Sigmoid colon (tissue), 7 donors: Measurements from ENCODE around the gene MR1. TPM values are rescaled to one million over a fixed set of nuclear protein-coding genes. Genes with fewer than 3 reads are reported as not detected.
A peak's percentile ranks its signal among the peaks of the same experiment; 100 is the strongest.

Source experiments
- DNase-seq: peaks from one replicate; pipeline ENCODE4 v3.0.0-alpha.2; 2019
- H3K27ac ChIP-seq, 4 donors: fragments of 200-600 bp; sonication (generic); one replicate each; pipeline ENCODE4 v1.5.1; 2016 to 2019; ENCODE audit warnings: mild to moderate bottlenecking in 1 of 4
- H3K27me3 ChIP-seq, 3 donors: fragments of 200-600 bp; sonication (generic); one replicate each; pipeline ENCODE4 v1.5.1; 2019; ENCODE audit warnings: mild to moderate bottlenecking in 1 of 3
- H3K36me3 ChIP-seq, 4 donors: fragments of 200-600 bp; sonication (generic); one replicate each; pipeline ENCODE4 v1.5.1; 2016 to 2019
- H3K4me1 ChIP-seq, 4 donors: fragments of 200-600 bp; sonication (generic); one replicate each; pipeline ENCODE4 v1.5.1; 2017 to 2019
- H3K4me3 ChIP-seq, 4 donors: fragments of 200-600 bp; sonication (generic); one replicate each; pipeline ENCODE4 v1.5.1; 2017 to 2019; ENCODE audit warnings: mild to moderate bottlenecking in 2 of 4, moderate library complexity in 1 of 4
- H3K9me3 ChIP-seq, 4 donors: fragments of 200-600 bp in 3 of 4; sonication (generic) in 3 of 4; one replicate each; pipeline versions ENCODE4 v1.5.1 to v1.6.1; 2013 to 2019
- EP300 ChIP-seq, 4 donors: sonication (generic); formaldehyde crosslinking; IDR thresholded peaks; one replicate each; pipeline ENCODE4 v1.6.1; 2017; ENCODE audit warnings: antibody characterized with exemption in 4 of 4
- POLR2A ChIP-seq, 2 donors: fragments of 450-650 bp; IDR thresholded peaks; one replicate each; pipeline ENCODE4 v1.6.1; 2016; ENCODE audit warnings: antibody characterized with exemption in 2 of 2, mild to moderate bottlenecking in 2 of 2, moderate library complexity in 2 of 2
- POLR2AphosphoS5 ChIP-seq, 4 donors: sonication (generic); formaldehyde crosslinking; IDR thresholded peaks; one replicate each; pipeline ENCODE4 v1.6.1; 2017; ENCODE audit warnings: antibody characterized with exemption in 4 of 4
- WGBS, 2 donors: extraction: QIAGEN DNeasy Blood & Tissue Kit; methylation state at CpG; one replicate each; pipeline ENCODE4 v1.1.7; 2013; 5-methylcytosine and 5-hydroxymethylcytosine counted together
- intact Hi-C: fragments of 100-400 bp; cut with DNase I; formaldehyde crosslinking; loops from one replicate; pipeline ENCODE4 v1.15.1; 2023
- polyA plus RNA-seq, 3 donors: library from polyadenylated mRNA; stranded (reverse); fragments of 200-250 nt; gene quantifications; one replicate each; pipeline ENCODE4 v1.2.3, GENCODE V29; 2013
- total RNA-seq, 4 donors: library from RNA; depleted of rRNA; stranded (reverse); fragments of >200 nt; gene quantifications; one replicate each; pipeline ENCODE4 v1.1.0, GENCODE V29; 2016
- TF ChIP-seq, protein P1 (sequence below), 4 experiments: fragments of 450-650 bp in 3 of 4; fragments of 200-600 bp in 1 of 4; IDR thresholded peaks; one replicate each; pipeline ENCODE4 v1.5.1; 2016 to 2019; ENCODE audit warnings: antibody characterized with exemption in 4 of 4, mild to moderate bottlenecking in 3 of 4, moderate library complexity in 2 of 4
- donor health status: healthy with polysubstance abuse.
- donor health status: Bipolar disorder and iron deficiency.
- donor health status: healthy.

MR1 gene
- total and polyA plus RNA-seq, 7 donors: 1.8 to 12.2 (median 10.3) TPM

GRCh38 chr1:181061487-181061886, 27.7 kb downstream of the MR1 start:
- H3K27ac ChIP-seq: peak overlapping the region in 1 of 4 donors; percentile 21
- no peak overlapping the region for H3K4me3 ChIP-seq
- peaks cover 0 to 16% (median 8%) of the 10 kb centered on the region in 4 donors for H3K4me1 ChIP-seq
- no peak for DNase-seq
- WGBS, 2 donors: 74% methylated on average over 2 of the region's 2 CpGs
- H3K9me3 ChIP-seq: peaks cover 0 to 6% (median 0%) of the 10 kb centered on the region in 4 donors
- TF ChIP-seq EP300 (IDR thresholded peaks at IDR 0.05): no peak
- TF ChIP-seq POLR2AphosphoS5 (IDR thresholded peaks at IDR 0.05): no peak
- no peak for TF ChIP-seq POLR2A (IDR thresholded peaks at IDR 0.05)
- TF ChIP-seq, protein P1, sequence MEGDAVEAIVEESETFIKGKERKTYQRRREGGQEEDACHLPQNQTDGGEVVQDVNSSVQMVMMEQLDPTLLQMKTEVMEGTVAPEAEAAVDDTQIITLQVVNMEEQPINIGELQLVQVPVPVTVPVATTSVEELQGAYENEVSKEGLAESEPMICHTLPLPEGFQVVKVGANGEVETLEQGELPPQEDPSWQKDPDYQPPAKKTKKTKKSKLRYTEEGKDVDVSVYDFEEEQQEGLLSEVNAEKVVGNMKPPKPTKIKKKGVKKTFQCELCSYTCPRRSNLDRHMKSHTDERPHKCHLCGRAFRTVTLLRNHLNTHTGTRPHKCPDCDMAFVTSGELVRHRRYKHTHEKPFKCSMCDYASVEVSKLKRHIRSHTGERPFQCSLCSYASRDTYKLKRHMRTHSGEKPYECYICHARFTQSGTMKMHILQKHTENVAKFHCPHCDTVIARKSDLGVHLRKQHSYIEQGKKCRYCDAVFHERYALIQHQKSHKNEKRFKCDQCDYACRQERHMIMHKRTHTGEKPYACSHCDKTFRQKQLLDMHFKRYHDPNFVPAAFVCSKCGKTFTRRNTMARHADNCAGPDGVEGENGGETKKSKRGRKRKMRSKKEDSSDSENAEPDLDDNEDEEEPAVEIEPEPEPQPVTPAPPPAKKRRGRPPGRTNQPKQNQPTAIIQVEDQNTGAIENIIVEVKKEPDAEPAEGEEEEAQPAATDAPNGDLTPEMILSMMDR (IDR thresholded peaks at IDR 0.05): no peak
- no peaks in the 10 kb centered on the region for H3K36me3 ChIP-seq
- intact Hi-C loops: no loop called here
- H3K27me3 ChIP-seq: no peaks in the 10 kb centered on the region

- Histone ChIP-seq H3K27me3 (no peaks in the 10 kb centered on the region), H3K27ac (peak overlapping the region in 1 of 4 donors; percentile 21), H3K36me3 (no peaks in the 10 kb centered on the region), H3K4me3 (no peak overlapping the region), H3K4me1 (peaks cover 0 to 11% (median 3%) of the 10 kb centered on the region in 4 donors), H3K9me3 (peaks cover 0 to 6% (median 0%) of the 10 kb centered on the region in 4 donors)
- intact Hi-C loops: no loop called here
- WGBS, 2 donors: 58 to 83% methylated on average over 15 of the region's 15 CpGs
- TF ChIP-seq, protein P1 (IDR thresholded peaks at IDR 0.05): no peak
- no peak for TF ChIP-seq EP300 (IDR thresholded peaks at IDR 0.05)
- no peak for TF ChIP-seq POLR2A (IDR thresholded peaks at IDR 0.05)
- TF ChIP-seq POLR2AphosphoS5 (IDR thresholded peaks at IDR 0.05): no peak
- DNase-seq: no peak
Measured at GRCh38 chr1:181061891-181062835, 28.4 kb downstream of the MR1 start.

GRCh38 chr1:181062836-181063428, 29.1 kb downstream of the MR1 start:
- no peaks in the 10 kb centered on the region for H3K27me3 ChIP-seq
- WGBS, 2 donors: 56 to 77% methylated on average over 6 of the region's 6 CpGs
- intact Hi-C loops: no loop called here
- H3K27ac ChIP-seq: peak overlapping the region in 1 of 4 donors; percentile 21
- no peak for TF ChIP-seq POLR2A (IDR thresholded peaks at IDR 0.05)
- TF ChIP-seq POLR2AphosphoS5 (IDR thresholded peaks at IDR 0.05): no peak
- TF ChIP-seq, protein P1 (IDR thresholded peaks at IDR 0.05): no peak
- TF ChIP-seq EP300 (IDR thresholded peaks at IDR 0.05): no peak
- H3K4me1 ChIP-seq: peaks cover 0 to 10% (median 0%) of the 10 kb centered on the region in 4 donors
- DNase-seq: no peak
- H3K9me3 ChIP-seq: peaks cover 0 to 6% (median 0%) of the 10 kb centered on the region in 4 donors
- H3K4me3 ChIP-seq: no peak overlapping the region
- no peaks in the 10 kb centered on the region for H3K36me3 ChIP-seq

GRCh38 chr1:181064011-181064623, 30.3 kb downstream of the MR1 start:
- intact Hi-C loops: no loop called here
- TF ChIP-seq EP300 (IDR thresholded peaks at IDR 0.05) (no peak), POLR2AphosphoS5 (IDR thresholded peaks at IDR 0.05) (no peak), POLR2A (IDR thresholded peaks at IDR 0.05) (no peak)
- TF ChIP-seq, protein P1 (IDR thresholded peaks at IDR 0.05): no peak
- no peaks in the 10 kb centered on the region for H3K27me3 ChIP-seq

More at GRCh38 chr1:181064011-181064623, 30.3 kb downstream of the MR1 start:
- Histone ChIP-seq H3K27ac (no peak overlapping the region), H3K4me1 (peaks cover 0 to 10% (median 0%) of the 10 kb centered on the region in 4 donors), H3K9me3 (peaks cover 0 to 5% (median 0%) of the 10 kb centered on the region in 4 donors), H3K36me3 (no peaks in the 10 kb centered on the region), H3K4me3 (no peak overlapping the region)
- 64 to 69% methylated on average over 6 of the region's 6 CpGs for WGBS, 2 donors
- no peak for DNase-seq
